Osteocyte (in vitro differentiated cells): ENCODE results near the gene DNAH1. TPM values are rescaled to one million over a fixed set of nuclear protein-coding genes. Genes with fewer than 3 reads are reported as not detected.

Experiments used
- DNase-seq: peaks from one replicate; pipeline ENCODE4 v3.0.0; 2021; ENCODE audit warnings: mixed read lengths; ENCODE audit not compliant: unreplicated experiment; ENCODE audit errors: extremely low spot score
- H3K27ac Mint-ChIP-seq: one replicate; pipeline ENCODE4 v1.8.0; 2021; ENCODE audit warnings: mild to moderate bottlenecking, mixed read lengths; ENCODE audit not compliant: unreplicated experiment
- H3K27me3 Mint-ChIP-seq: one replicate; pipeline ENCODE4 v1.8.0; 2021; ENCODE audit warnings: mixed read lengths; ENCODE audit not compliant: unreplicated experiment
- H3K36me3 Mint-ChIP-seq: one replicate; pipeline ENCODE4 v1.8.0; 2021; ENCODE audit warnings: mixed read lengths; ENCODE audit not compliant: unreplicated experiment
- H3K4me1 Mint-ChIP-seq: one replicate; pipeline ENCODE4 v1.8.0; 2021; ENCODE audit warnings: mixed read lengths; ENCODE audit not compliant: unreplicated experiment
- H3K4me3 Mint-ChIP-seq: one replicate; pipeline ENCODE4 v1.8.0; 2021; ENCODE audit warnings: mild to moderate bottlenecking, moderate library complexity, mixed read lengths; ENCODE audit not compliant: unreplicated experiment
- H3K9me3 Mint-ChIP-seq: one replicate; pipeline ENCODE4 v1.8.0; 2021; ENCODE audit warnings: mixed read lengths; ENCODE audit not compliant: unreplicated experiment
- CTCF ChIP-seq: fragments of 200-600 bp; sonication (generic); IDR thresholded peaks from 2 replicates; pipeline ENCODE4 v1.5.0; 2021; ENCODE audit warnings: antibody characterized with exemption, mild to moderate bottlenecking, moderate library complexity
- total RNA-seq: library from RNA; stranded (reverse); gene quantifications from 2 replicates; pipeline ENCODE4 v1.2.1, GENCODE V29; 2021

Gene DNAH1
- total RNA-seq, 1 donor from 2014 or later = 9.7 TPM

- H3K9me3 Mint-ChIP-seq = no peaks in the 10 kb centered on the region
- H3K36me3 Mint-ChIP-seq = peaks cover 9% of the 10 kb centered on the region
- no peaks in the 10 kb centered on the region for H3K27me3 Mint-ChIP-seq
- no peaks in the 10 kb centered on the region for H3K4me1 Mint-ChIP-seq
- no peak for TF ChIP-seq CTCF
- H3K4me3 Mint-ChIP-seq = no peak overlapping the region
- no peak overlapping the region for H3K27ac Mint-ChIP-seq
- no peak for DNase-seq
These were observed 28.0 kb downstream of the DNAH1 start for GRCh38 chr3:52343946-52344600.

DNA sequence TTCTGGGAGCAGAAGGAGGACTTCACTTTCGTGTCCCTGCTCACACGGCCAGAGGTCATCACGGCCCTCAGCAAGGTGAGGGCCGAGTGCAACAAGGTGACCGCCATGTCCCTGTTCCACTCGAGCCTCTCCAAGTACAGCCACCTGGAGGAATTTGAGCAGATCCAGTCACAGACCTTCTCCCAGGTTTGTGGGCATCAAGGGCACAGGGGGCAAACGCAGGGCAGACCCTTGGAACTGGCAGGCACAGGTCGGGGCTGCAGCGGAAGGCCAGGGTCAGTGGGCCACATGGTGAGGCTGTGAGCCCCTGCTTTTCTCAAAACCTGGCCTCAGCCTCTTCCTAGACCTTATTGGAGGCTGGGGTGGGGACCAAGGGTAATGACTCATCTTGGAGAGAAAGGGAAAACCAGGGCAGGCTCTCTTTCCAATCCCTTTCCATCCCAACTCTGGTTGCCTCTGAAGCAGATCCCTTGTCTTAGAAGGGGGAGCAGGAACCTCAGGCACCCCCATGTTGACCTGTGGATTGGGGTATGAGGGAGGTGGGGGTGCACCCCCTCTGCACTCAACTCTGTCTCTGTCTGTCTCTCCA is 29.5 kb downstream of the DNAH1 start:
- no peak for DNase-seq
- Mint-ChIP-seq H3K4me3 (no peak overlapping the region), H3K27me3 (no peaks in the 10 kb centered on the region), H3K27ac (no peak overlapping the region), H3K36me3 (peaks cover 9% of the 10 kb centered on the region), H3K9me3 (no peaks in the 10 kb centered on the region), H3K4me1 (no peaks in the 10 kb centered on the region)
- TF ChIP-seq CTCF = no peak

GRCh38 chr3:52346623-52347530 is 30.8 kb downstream of the DNAH1 start:
- no peak overlapping the region for H3K27ac Mint-ChIP-seq
- TF ChIP-seq CTCF = no peak
- H3K4me3 Mint-ChIP-seq = no peak overlapping the region
- H3K27me3 Mint-ChIP-seq = no peaks in the 10 kb centered on the region
- H3K4me1 Mint-ChIP-seq = no peaks in the 10 kb centered on the region
- H3K36me3 Mint-ChIP-seq = peaks cover 11% of the 10 kb centered on the region
- DNase-seq = no peak
- H3K9me3 Mint-ChIP-seq = no peaks in the 10 kb centered on the region

DNA sequence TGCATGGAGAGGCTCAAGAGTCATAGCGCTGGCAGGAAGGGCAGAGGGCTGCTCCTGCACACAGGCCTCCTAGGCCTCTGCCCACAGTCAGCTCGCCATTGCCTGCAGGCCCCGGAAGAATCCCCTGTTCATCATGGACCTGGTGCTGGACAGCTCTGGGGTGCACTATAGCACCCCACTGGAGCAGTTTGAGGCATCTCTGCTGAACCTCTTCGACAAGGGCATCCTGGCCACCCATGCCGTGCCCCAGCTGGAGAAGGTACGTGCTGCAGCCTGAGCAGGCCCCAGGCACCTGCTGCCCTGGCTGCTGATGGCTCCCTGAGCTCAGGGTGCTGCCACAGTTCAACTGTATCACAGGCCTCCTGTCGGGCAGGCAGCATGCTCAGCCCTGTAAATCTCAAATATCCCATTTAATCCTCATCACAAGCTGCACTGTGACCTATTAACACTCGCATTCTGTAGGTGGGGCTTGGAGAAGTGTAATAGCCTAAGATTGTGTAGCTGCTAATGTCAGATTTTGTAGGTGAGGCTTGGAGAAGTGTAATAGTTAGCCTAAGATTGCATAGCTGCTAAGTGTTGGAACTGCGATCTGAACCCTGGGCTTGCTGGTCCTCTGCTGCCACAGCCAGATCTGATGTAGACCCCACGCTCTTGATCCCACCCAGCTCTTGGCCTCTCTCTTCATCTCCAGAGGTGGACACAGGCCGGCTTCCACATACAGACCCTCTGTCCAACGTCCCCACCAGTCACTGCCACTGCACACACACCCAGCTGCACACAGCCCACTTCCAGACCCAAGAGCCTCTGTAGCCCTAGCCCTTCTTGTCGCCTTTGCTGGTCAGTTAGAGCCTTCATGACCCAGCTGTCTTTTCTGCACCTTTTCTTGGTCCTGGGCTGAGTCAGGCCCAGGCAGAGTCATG is 31.9 kb downstream of the DNAH1 start:
- no peak for TF ChIP-seq CTCF
- peaks cover 10% of the 10 kb centered on the region for H3K36me3 Mint-ChIP-seq
- H3K9me3 Mint-ChIP-seq = no peaks in the 10 kb centered on the region
- no peak overlapping the region for H3K4me3 Mint-ChIP-seq
- H3K27ac Mint-ChIP-seq = no peak overlapping the region
- H3K27me3 Mint-ChIP-seq = no peaks in the 10 kb centered on the region
- H3K4me1 Mint-ChIP-seq = no peaks in the 10 kb centered on the region
- DNase-seq = no peak
